ENCODE results near the gene SRD5A2.
"Not testable (repeated sequence)": the region's sequence is repeated elsewhere in the genome, so short reads cannot be mapped to it uniquely, and the experiment has no call there.

Gene SRD5A2

GRCh38 chr2:31531101-31531500 lies 49.6 kb downstream of the SRD5A2 start:
- DNase-seq = no peak

- no peak for DNase-seq
Measured at GRCh38 chr2:31529256-31529655, 51.5 kb downstream of the SRD5A2 start.

GRCh38 chr2:31528823-31529222 lies 51.9 kb downstream of the SRD5A2 start:
- DNase-seq = no peak

- no peak for DNase-seq
Measured at GRCh38 chr2:31526946-31527732, 53.6 kb downstream of the SRD5A2 start.

- no peak for DNase-seq
Measured at GRCh38 chr2:31525876-31526275, 54.9 kb downstream of the SRD5A2 start.

GRCh38 chr2:31524592-31524991 lies 56.1 kb downstream of the SRD5A2 start:
- no peak for DNase-seq

GRCh38 chr2:31523871-31524492 lies 56.8 kb downstream of the SRD5A2 start:
- DNase-seq = no peak

GRCh38 chr2:31522786-31523185 lies 58.0 kb downstream of the SRD5A2 start:
- DNase-seq = no peak

GRCh38 chr2:31517442-31518203 lies 63.1 kb downstream of the SRD5A2 start:
- no peak for DNase-seq

- DNase-seq = no peak
Measured at GRCh38 chr2:31515586-31515985, 65.2 kb downstream of the SRD5A2 start.

- DNase-seq = no peak
Measured at GRCh38 chr2:31513553-31513952, 67.2 kb downstream of the SRD5A2 start.

- no peak for DNase-seq
Measured at GRCh38 chr2:31511376-31511775, 69.4 kb downstream of the SRD5A2 start.

- no peak for DNase-seq
Measured at GRCh38 chr2:31505111-31505510, 75.6 kb downstream of the SRD5A2 start.

- DNase-seq = no peak
Measured at GRCh38 chr2:31504311-31504710, 76.4 kb downstream of the SRD5A2 start.

GRCh38 chr2:31496451-31496874 lies 84.3 kb downstream of the SRD5A2 start:
- DNase-seq = not testable (repeated sequence)

- not testable (repeated sequence) for DNase-seq
Measured at GRCh38 chr2:31489339-31489738, 91.4 kb downstream of the SRD5A2 start.

GRCh38 chr2:31483246-31483645 lies 97.5 kb downstream of the SRD5A2 start:
- no peak for DNase-seq

GRCh38 chr2:31476511-31477180 lies 104.1 kb downstream of the SRD5A2 start:
- DNase-seq = no peak

GRCh38 chr2:31475692-31476091 lies 105.0 kb downstream of the SRD5A2 start:
- DNase-seq = no peak

- no peak for DNase-seq
Measured at GRCh38 chr2:31474296-31474695, 106.4 kb downstream of the SRD5A2 start.

Data from CD4-positive, alpha-beta T cell treated with Interleukin-15 for 1 hour (primary cell).